GM10266 (cell line): ENCODE results near the gene PROSER2.

ENCODE experiments used
- DNase-seq: peaks from one replicate; pipeline ENCODE4 v3.0.0; 2012; ENCODE audit errors: extremely low spot score
- TF ChIP-seq, protein P1 (sequence below): IDR thresholded peaks from 2 replicates; pipeline ENCODE4 v1.5.1; 2012; ENCODE audit warnings: mild to moderate bottlenecking, low read depth; ENCODE audit not compliant: control insufficient read depth, insufficient read depth; ENCODE audit errors: missing control alignments

The PROSER2 gene

DNA sequence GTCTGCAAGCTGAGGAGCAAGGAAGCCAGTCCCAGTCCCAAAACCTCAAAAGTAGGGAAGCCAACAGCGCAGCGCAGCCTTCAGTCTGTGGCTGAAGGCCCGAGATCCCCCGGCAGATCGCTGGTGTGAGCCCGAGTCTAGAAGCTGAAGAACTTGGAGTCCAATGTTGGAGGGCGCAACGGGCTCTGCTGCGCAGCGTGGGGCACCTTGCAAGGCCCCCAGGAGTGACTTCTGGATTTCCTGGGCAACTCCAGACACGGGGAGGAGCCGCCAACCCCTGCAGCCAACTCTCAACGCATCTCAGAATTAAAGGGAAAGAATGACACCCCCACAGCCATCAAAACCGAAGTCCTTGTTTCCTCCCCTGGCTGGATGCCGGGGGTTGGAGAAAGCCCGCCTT, 18.8 kb upstream of the PROSER2 start:
- no peak for DNase-seq
- TF ChIP-seq, protein P1, sequence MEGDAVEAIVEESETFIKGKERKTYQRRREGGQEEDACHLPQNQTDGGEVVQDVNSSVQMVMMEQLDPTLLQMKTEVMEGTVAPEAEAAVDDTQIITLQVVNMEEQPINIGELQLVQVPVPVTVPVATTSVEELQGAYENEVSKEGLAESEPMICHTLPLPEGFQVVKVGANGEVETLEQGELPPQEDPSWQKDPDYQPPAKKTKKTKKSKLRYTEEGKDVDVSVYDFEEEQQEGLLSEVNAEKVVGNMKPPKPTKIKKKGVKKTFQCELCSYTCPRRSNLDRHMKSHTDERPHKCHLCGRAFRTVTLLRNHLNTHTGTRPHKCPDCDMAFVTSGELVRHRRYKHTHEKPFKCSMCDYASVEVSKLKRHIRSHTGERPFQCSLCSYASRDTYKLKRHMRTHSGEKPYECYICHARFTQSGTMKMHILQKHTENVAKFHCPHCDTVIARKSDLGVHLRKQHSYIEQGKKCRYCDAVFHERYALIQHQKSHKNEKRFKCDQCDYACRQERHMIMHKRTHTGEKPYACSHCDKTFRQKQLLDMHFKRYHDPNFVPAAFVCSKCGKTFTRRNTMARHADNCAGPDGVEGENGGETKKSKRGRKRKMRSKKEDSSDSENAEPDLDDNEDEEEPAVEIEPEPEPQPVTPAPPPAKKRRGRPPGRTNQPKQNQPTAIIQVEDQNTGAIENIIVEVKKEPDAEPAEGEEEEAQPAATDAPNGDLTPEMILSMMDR = no peak

DNA sequence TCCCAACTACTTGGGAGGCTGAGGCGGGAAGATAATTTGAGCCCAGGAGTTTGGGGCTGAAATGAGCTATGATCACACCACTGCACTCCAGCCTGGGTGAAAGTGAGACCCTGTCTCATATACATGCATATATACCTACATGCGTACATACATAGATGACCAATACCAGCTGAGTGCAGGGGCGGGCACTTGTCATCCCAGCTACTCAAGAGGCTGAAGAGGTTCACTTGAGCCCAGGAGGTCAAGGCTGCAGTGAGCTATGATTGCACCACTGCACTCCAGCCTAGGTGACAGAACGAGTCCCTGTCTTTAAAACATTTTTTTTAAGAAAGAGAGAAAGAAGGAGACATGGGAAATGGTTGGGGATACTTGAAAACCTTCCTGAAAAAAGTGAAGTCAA, 17.4 kb upstream of the PROSER2 start:
- DNase-seq = no peak
- TF ChIP-seq, protein P1 = no peak

GRCh38 chr10:11806706-11807105, 16.4 kb upstream of the PROSER2 start:
- TF ChIP-seq, protein P1 = no peak
- no peak for DNase-seq

DNA sequence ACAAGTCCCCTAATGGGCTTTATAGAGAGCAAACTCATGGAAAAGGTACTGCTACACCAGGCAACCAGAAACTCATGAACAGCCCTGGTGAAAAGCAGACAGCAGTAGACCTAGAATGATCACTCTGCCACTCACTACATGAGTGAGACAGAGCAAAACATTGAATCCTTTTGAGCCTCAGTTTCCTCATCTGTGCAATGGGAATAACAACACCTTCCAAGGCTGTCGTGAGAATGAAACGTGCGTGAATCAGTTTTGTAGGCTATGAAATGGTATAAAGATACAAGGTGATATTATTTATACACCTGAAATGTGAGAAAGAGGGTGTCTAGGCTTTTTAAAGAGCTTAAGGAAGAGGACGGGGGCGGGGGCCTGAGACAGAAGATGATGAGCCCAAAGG, 14.3 kb upstream of the PROSER2 start:
- TF ChIP-seq, protein P1 = no peak
- DNase-seq = no peak

- TF ChIP-seq, protein P1 = no peak
- DNase-seq = no peak
These were observed 12.8 kb upstream of the PROSER2 start for GRCh38 chr10:11810313-11810766.

DNA sequence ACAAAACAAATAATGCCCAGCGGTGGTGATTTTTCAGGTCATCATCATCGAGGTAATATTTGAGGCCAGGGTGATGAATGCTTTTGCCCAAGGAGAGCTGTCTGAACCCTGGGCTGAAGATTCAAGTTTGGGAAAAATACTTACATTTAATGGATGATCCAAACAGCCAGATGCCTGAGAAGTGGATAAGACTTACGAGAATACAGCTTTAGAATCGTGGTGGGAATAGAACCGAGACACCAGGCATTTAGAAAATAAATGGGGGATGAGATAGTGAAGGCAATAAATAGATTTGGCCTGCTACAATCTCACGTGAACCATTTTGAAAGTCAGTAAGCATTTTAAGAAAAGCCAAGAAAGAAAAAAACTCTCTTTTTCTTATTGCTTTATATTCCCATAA, 12.2 kb upstream of the PROSER2 start:
- TF ChIP-seq, protein P1 = no peak
- no peak for DNase-seq

DNA sequence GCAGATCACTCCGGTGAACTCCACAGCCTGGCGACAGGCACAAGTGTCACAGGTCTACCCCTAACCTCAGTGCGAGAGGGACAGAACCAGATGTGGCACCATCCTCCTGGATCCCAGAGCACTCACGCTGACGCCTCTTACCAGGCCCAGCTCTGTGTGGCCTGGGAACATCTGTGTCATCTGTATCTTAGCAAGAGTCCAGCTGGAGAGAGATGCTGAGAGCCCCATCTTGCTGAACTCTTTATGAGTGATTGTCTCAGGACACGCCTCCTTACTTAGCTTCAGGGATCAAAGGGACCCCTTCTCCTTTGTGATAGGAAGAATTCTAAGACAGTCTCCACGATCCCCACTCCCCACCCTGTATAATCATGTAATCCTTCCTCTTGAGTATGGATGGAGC, 10.0 kb upstream of the PROSER2 start:
- no peak for DNase-seq
- TF ChIP-seq, protein P1 = no peak
